GM18909 (cell line): ENCODE measurements around the gene RIN3.

Experiments used
- ATAC-seq: cut with Tn5 transposase; IDR thresholded peaks from one replicate; pipeline ENCODE4 v1.9.1; 2021; ENCODE audit warnings: mild to moderate bottlenecking; ENCODE audit not compliant: unreplicated experiment, poor library complexity

The RIN3 gene

GRCh38 chr14:92484132-92484823 lies 29.3 kb upstream of the RIN3 start:
- no peak for ATAC-seq

DNA sequence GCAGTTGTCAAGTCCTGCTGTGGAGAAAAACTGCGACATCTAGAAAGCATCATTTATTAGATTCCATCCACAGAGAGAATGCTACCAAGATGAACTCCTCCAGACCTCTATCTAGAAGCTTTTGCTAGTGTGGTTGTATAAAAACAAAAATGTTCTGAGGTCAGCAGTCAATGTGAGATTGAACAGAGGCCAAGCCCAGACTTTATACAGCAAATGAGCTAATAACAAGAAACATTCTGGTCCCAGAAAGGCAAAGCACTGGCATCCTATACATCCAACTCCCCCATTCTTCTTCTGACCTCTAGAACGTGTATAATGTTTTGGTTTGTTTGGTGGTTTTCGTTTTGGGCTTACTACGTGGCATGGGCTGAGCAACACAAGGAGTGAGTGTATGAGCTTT lies 26.7 kb upstream of the RIN3 start:
- no peak for ATAC-seq

DNA sequence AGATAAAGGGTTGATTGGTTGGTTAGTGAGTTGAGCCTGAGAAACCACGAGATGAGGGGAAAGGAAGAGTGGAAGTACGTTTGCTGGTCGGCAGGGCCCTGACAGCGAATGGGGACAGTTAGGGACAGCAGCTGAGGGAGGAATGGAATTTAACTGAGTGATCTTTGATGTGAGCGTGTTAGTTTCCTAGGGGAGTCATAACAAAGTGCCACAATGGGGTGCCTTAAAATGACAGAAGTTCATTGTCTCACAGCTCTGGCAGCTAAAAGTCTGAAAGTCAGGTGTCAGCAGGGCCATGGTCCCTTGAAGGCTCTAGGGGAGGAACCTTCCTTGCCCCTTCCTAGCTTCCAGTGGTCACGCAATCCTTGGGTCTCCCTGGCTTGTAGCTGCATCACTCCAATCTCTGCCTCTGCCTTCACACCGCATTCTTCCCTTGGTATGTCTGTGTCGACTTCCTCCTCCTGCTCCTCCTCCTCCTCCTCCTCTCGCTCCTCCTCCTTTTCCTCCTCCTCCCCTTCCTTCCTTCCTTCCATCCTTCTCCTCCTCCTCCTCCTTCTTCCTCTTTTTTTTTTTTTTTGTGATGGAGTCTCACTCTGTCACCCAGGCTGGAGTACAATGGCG lies 26.0 kb upstream of the RIN3 start:
- ATAC-seq = no peak

GRCh38 chr14:92489394-92490238 lies 24.0 kb upstream of the RIN3 start:
- no peak for ATAC-seq

DNA sequence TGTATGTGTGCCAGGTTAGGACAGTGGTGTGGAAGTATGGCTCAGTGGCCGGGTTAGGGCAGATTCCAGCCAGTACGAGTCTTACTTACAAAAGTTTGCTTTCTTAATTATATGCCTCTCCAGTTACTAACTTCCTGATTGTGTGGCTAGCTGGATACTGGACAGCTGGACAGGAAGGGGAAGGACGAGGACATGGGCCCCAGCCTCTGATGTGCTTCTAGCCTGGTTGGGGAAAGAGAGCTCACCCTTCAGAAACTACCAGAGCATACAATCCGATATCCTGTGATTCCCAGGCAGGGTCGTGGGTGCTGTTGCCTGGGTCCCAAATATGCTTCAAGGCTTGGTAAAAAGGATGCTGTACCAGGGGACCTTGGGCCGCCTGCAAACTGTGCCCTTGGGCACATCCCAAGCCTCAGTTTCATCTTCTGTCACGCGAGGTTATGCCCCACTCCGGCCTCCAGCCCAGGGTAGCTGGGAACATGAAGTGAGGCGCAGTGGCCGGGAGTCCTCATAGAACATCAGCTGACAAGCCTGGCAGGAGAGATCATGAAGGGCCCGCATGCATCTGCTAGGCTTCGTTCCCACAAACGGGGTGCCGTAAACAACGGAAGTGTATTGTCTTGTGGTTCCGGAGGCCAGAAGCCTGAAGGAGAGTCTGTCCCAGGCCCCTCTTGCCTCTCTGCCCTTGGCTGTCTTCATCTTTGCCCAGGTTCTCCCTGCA lies 23.2 kb upstream of the RIN3 start:
- ATAC-seq = no peak

DNA sequence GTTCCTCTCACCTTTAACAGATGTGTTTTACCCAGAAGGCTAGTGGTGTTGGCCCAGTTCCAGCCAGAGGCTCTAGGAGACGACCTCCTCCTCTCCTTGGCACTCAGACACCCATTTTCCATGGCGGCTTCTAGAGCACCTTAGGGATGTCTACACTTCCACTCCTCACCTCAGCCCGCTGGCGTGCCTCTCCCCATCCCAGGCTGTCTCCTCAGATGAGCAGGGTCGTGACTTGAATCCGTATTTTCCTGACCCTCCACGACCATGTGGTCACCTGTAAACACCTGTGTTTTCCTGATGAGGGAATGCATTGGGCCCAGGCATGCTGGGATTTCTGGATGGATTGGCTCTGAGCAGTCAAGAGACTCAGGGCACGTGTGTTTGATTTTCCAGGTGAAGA lies 21.8 kb upstream of the RIN3 start:
- ATAC-seq = no peak

- no peak for ATAC-seq
Observed at GRCh38 chr14:92492258-92492657, 21.3 kb upstream of the RIN3 start.

GRCh38 chr14:92493024-92493423 lies 20.6 kb upstream of the RIN3 start:
- ATAC-seq = no peak

DNA sequence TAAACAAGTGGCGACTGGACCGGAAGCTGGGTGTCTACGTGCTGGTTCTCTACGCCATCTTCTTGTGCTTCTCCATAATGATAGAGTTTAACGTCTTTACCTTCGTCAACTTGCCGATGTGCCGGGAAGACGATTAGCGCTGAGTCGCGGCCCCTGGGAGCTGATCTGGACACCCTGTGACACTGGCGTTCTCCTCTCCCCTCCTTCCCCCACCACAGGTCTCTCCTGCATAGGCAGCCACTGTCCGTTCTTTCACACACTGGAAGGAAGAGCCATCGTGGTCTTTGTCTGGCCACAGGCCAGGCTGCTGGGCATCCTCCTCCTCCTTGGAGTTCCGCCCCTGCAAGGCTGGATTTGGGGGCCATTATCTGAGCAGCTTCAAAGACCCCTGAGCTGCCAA lies 20.1 kb upstream of the RIN3 start:
- no peak for ATAC-seq

- no peak for ATAC-seq
Observed at GRCh38 chr14:92494512-92494911, 19.1 kb upstream of the RIN3 start.

GRCh38 chr14:92495027-92495426 lies 18.6 kb upstream of the RIN3 start:
- no peak for ATAC-seq

- no peak for ATAC-seq
Observed at GRCh38 chr14:92496191-92496857, 17.3 kb upstream of the RIN3 start.

- ATAC-seq = no peak
Observed at GRCh38 chr14:92497391-92497790, 16.2 kb upstream of the RIN3 start.

DNA sequence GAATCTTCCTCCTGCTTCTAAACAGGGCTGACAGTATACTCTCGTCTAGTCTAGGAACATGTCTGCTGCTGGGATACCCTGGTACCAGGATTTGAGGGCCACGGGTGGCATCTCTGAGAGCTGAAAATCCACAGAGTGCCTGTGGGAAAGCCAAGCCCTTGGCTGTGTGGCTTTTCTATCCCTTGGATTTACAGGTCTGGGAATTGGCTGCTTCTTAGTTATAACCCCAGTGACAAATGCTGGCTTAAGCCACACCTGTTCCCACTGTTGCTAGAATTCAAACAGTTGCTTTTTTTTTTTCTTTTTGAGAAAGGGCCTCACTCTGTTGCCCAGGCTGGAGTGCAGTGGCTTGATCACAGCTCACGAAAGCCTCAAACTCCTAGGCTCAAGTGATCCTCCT lies 14.3 kb upstream of the RIN3 start:
- no peak for ATAC-seq

GRCh38 chr14:92500491-92500941 lies 13.1 kb upstream of the RIN3 start:
- ATAC-seq = no peak

GRCh38 chr14:92501891-92502351 lies 11.7 kb upstream of the RIN3 start:
- ATAC-seq = no peak

- ATAC-seq = no peak
Observed at GRCh38 chr14:92502541-92503286, 10.9 kb upstream of the RIN3 start.

DNA sequence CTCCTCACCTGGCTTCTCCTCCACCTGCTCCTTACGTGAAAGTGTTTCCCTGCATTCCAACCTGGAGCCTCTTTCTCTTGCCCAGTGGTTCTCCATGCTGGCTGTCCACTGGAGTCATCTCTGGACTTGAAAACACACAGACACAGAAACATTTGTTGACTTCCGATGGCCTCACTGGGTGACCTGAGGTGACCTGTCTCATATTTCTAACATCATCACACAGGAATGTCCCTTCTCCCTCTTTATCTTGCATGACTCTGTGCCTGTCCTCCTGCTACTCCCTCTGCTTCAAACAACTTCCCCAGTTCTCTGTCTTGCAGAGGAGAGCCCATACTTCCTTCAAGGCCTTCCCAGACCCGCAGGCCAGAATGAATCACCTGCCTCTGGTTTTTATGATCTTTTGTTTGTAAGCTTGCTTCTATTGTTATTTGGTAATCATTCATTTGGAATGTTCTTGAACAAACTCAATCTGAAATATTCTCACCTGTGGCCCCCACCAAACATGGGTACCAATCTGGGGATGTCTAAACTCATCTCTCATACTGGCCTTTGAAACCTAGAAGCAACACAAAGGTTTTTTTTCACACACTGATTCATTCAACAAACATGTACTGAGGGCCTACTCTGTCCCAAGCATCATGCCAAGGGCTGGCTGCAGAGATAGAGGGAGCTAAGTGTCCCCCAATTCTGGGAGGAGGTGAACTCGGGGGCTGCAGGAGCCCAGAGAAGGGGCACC lies 9.7 kb upstream of the RIN3 start:
- no peak for ATAC-seq

GRCh38 chr14:92505826-92506225 lies 7.8 kb upstream of the RIN3 start:
- ATAC-seq = no peak
